ENCODE measurements around the gene CAMTA1.
"Not testable (repeated sequence)": the region's sequence is repeated elsewhere in the genome, so short reads cannot be mapped to it uniquely, and the experiment has no call there.

The CAMTA1 gene

GRCh38 chr1:7778133-7778628 is 992.9 kb downstream of the CAMTA1 start:
- FAIRE-seq = no peak

GRCh38 chr1:7780976-7781375 is 995.7 kb downstream of the CAMTA1 start:
- FAIRE-seq = no peak

GRCh38 chr1:7781501-7781900 is 996.2 kb downstream of the CAMTA1 start:
- no peak for FAIRE-seq

GRCh38 chr1:7781923-7782495 is 996.8 kb downstream of the CAMTA1 start:
- FAIRE-seq = no peak

GRCh38 chr1:7783178-7783711 is 998.0 kb downstream of the CAMTA1 start:
- FAIRE-seq = no peak

- no peak for FAIRE-seq
Measured at GRCh38 chr1:7783826-7784491, 998.7 kb downstream of the CAMTA1 start, which contains the start of gene PER3. PER3 (plus strand) TSS chr1:7784291; CDS start chr1:7784878, 587 bp downstream.

- FAIRE-seq = no peak
Measured at GRCh38 chr1:7784492-7785071, 999.3 kb downstream of the CAMTA1 start.

- FAIRE-seq = no peak
Measured at GRCh38 chr1:7785108-7785507, 999.9 kb downstream of the CAMTA1 start.

- no peak for FAIRE-seq
Measured at GRCh38 chr1:7786795-7787194, 1001.5 kb downstream of the CAMTA1 start.

- no peak for FAIRE-seq
Measured at GRCh38 chr1:7789828-7790227, 1004.6 kb downstream of the CAMTA1 start.

- FAIRE-seq = not testable (repeated sequence)
Measured at GRCh38 chr1:7791027-7791426, 1005.8 kb downstream of the CAMTA1 start.

GRCh38 chr1:7795406-7795805 is 1010.2 kb downstream of the CAMTA1 start:
- FAIRE-seq = no peak

GRCh38 chr1:7805460-7805859 is 1020.2 kb downstream of the CAMTA1 start:
- no peak for FAIRE-seq

- no peak for FAIRE-seq
Measured at GRCh38 chr1:7808253-7808844, 1023.1 kb downstream of the CAMTA1 start.

- no peak for FAIRE-seq
Measured at GRCh38 chr1:7809742-7810141, 1024.5 kb downstream of the CAMTA1 start.

- no peak for FAIRE-seq
Measured at GRCh38 chr1:7810395-7810794, 1025.1 kb downstream of the CAMTA1 start.

- no peak for FAIRE-seq
Measured at GRCh38 chr1:7811476-7811875, 1026.2 kb downstream of the CAMTA1 start.

GRCh38 chr1:7813677-7814373 is 1028.6 kb downstream of the CAMTA1 start:
- no peak for FAIRE-seq

All from endometrium (tissue), 2 donors.